T-helper 17 cell (primary cell): Measurements from ENCODE around the gene KCTD16. TPM values are rescaled to one million over a fixed set of nuclear protein-coding genes. Genes with fewer than 3 reads are reported as not detected.

ENCODE experiments used
- ATAC-seq: fragments of 150-1000 bp; cut with Tn5 transposase; 2 replicates; pipeline ENCODE4 v1.10.0; 2021; ENCODE audit warnings: mild to moderate bottlenecking, moderate library complexity
- DNase-seq, 3 donors: peaks; one replicate each; pipeline versions ENCODE4 v3.0.0 to v3.0.0-alpha.2; 2020 to 2021
- H3K9me3 ChIP-seq: one replicate; pipeline ENCODE4 v1.7.0; 2013; ENCODE audit warnings: low read length, mild to moderate bottlenecking; ENCODE audit not compliant: control insufficient read depth, poor library complexity, severe bottlenecking
- H3K27ac Mint-ChIP-seq: one replicate; pipeline ENCODE4 v1.8.0; 2022; ENCODE audit warnings: mild to moderate bottlenecking, moderate library complexity, mixed read lengths
- H3K27me3 Mint-ChIP-seq: one replicate; pipeline ENCODE4 v1.8.0; 2022; ENCODE audit warnings: mixed read lengths
- H3K36me3 Mint-ChIP-seq: one replicate; pipeline ENCODE4 v1.8.0; 2022; ENCODE audit warnings: low read depth, mixed read lengths
- H3K4me1 Mint-ChIP-seq: one replicate; pipeline ENCODE4 v1.8.0; 2022; ENCODE audit warnings: mild to moderate bottlenecking, mixed read lengths
- H3K4me3 Mint-ChIP-seq: one replicate; pipeline ENCODE4 v1.8.0; 2022; ENCODE audit warnings: mild to moderate bottlenecking, moderate library complexity, mixed read lengths
- total RNA-seq, 4 donors: library from RNA in 2 of 4; stranded (reverse) in 2 of 4; gene quantifications; one replicate each; pipeline ENCODE4 v1.2.3 and lab custom pipeline; 2022 to 2026

Gene KCTD16
- total RNA-seq, 2 donors from 2014 or later = not detected

GRCh38 chr5:144248015-144248414 is 77.3 kb downstream of the KCTD16 start:
- ATAC-seq = no peak
- no peaks in the 10 kb centered on the region for H3K36me3 Mint-ChIP-seq
- no peaks in the 10 kb centered on the region for H3K9me3 ChIP-seq
- no peak overlapping the region for H3K4me3 Mint-ChIP-seq
- H3K27me3 Mint-ChIP-seq = peaks cover 29% of the 10 kb centered on the region
- H3K27ac Mint-ChIP-seq = no peak overlapping the region
- DNase-seq = no peak
- H3K4me1 Mint-ChIP-seq = no peaks in the 10 kb centered on the region

GRCh38 chr5:144249755-144250464 is 79.2 kb downstream of the KCTD16 start:
- DNase-seq (no peak), ATAC-seq (no peak)
- no peak overlapping the region for H3K4me3 Mint-ChIP-seq
- no peaks in the 10 kb centered on the region for H3K4me1 Mint-ChIP-seq
- H3K27me3 Mint-ChIP-seq = peaks cover 35% of the 10 kb centered on the region
- H3K9me3 ChIP-seq = no peaks in the 10 kb centered on the region
- H3K27ac Mint-ChIP-seq = no peak overlapping the region
- no peaks in the 10 kb centered on the region for H3K36me3 Mint-ChIP-seq

GRCh38 chr5:144254552-144254951 is 83.9 kb downstream of the KCTD16 start:
- no peaks in the 10 kb centered on the region for H3K9me3 ChIP-seq
- H3K4me3 Mint-ChIP-seq = no peak overlapping the region
- no peaks in the 10 kb centered on the region for H3K36me3 Mint-ChIP-seq

GRCh38 chr5:144260121-144260520 is 89.4 kb downstream of the KCTD16 start:
- no peaks in the 10 kb centered on the region for H3K9me3 ChIP-seq
- Mint-ChIP-seq H3K4me3 (no peak overlapping the region), H3K27me3 (peaks cover 23% of the 10 kb centered on the region), H3K4me1 (no peaks in the 10 kb centered on the region), H3K36me3 (no peaks in the 10 kb centered on the region), H3K27ac (no peak overlapping the region)
- no peak for ATAC-seq
- DNase-seq = no peak

More at GRCh38 chr5:144254552-144254951, 83.9 kb downstream of the KCTD16 start:
- Mint-ChIP-seq H3K4me1 (no peaks in the 10 kb centered on the region), H3K27ac (no peak overlapping the region), H3K27me3 (peaks cover 33% of the 10 kb centered on the region)
- DNase-seq = no peak
- no peak for ATAC-seq

GRCh38 chr5:144265643-144266247 is 95.1 kb downstream of the KCTD16 start:
- H3K27ac Mint-ChIP-seq = no peak overlapping the region
- H3K9me3 ChIP-seq = no peaks in the 10 kb centered on the region
- H3K36me3 Mint-ChIP-seq = no peaks in the 10 kb centered on the region
- peaks cover 37% of the 10 kb centered on the region for H3K27me3 Mint-ChIP-seq
- DNase-seq (no peak), ATAC-seq (no peak)
- H3K4me3 Mint-ChIP-seq = no peak overlapping the region
- no peaks in the 10 kb centered on the region for H3K4me1 Mint-ChIP-seq

- H3K9me3 ChIP-seq = no peaks in the 10 kb centered on the region
- DNase-seq (no peak), ATAC-seq (no peak)
- H3K36me3 Mint-ChIP-seq = no peaks in the 10 kb centered on the region
- no peaks in the 10 kb centered on the region for H3K4me1 Mint-ChIP-seq
- no peak overlapping the region for H3K4me3 Mint-ChIP-seq
- H3K27ac Mint-ChIP-seq = no peak overlapping the region
- peaks cover 31% of the 10 kb centered on the region for H3K27me3 Mint-ChIP-seq
Measured at GRCh38 chr5:144267961-144268513, 97.4 kb downstream of the KCTD16 start.

GRCh38 chr5:144273232-144274027 is 102.8 kb downstream of the KCTD16 start:
- no peaks in the 10 kb centered on the region for H3K4me1 Mint-ChIP-seq
- no peak overlapping the region for H3K4me3 Mint-ChIP-seq
- H3K36me3 Mint-ChIP-seq = no peaks in the 10 kb centered on the region
- ATAC-seq (no peak), DNase-seq (no peak)
- no peaks in the 10 kb centered on the region for H3K9me3 ChIP-seq
- no peak overlapping the region for H3K27ac Mint-ChIP-seq
- peaks cover 7% of the 10 kb centered on the region for H3K27me3 Mint-ChIP-seq

GRCh38 chr5:144275329-144275728 is 104.7 kb downstream of the KCTD16 start:
- peaks cover 19% of the 10 kb centered on the region for H3K27me3 Mint-ChIP-seq
- ATAC-seq = no peak
- no peaks in the 10 kb centered on the region for H3K36me3 Mint-ChIP-seq
- no peak overlapping the region for H3K27ac Mint-ChIP-seq
- DNase-seq = no peak
- H3K4me3 Mint-ChIP-seq = no peak overlapping the region
- H3K9me3 ChIP-seq = no peaks in the 10 kb centered on the region
- no peaks in the 10 kb centered on the region for H3K4me1 Mint-ChIP-seq

- Mint-ChIP-seq H3K36me3 (no peaks in the 10 kb centered on the region), H3K4me3 (no peak overlapping the region), H3K27ac (no peak overlapping the region), H3K4me1 (no peaks in the 10 kb centered on the region), H3K27me3 (peaks cover 23% of the 10 kb centered on the region)
- ATAC-seq = no peak
- no peaks in the 10 kb centered on the region for H3K9me3 ChIP-seq
- no peak for DNase-seq
Measured at GRCh38 chr5:144276034-144276822, 105.6 kb downstream of the KCTD16 start.

- H3K4me3 Mint-ChIP-seq = no peak overlapping the region
- peaks cover 16% of the 10 kb centered on the region for H3K27me3 Mint-ChIP-seq
- no peak for DNase-seq
- no peaks in the 10 kb centered on the region for H3K4me1 Mint-ChIP-seq
- H3K9me3 ChIP-seq = no peaks in the 10 kb centered on the region
- H3K27ac Mint-ChIP-seq = no peak overlapping the region
- no peaks in the 10 kb centered on the region for H3K36me3 Mint-ChIP-seq
- ATAC-seq = no peak
Measured at GRCh38 chr5:144281784-144282183, 111.1 kb downstream of the KCTD16 start.

GRCh38 chr5:144284036-144284435 is 113.4 kb downstream of the KCTD16 start:
- H3K4me3 Mint-ChIP-seq = no peak overlapping the region
- ATAC-seq = no peak
- no peak for DNase-seq
- H3K4me1 Mint-ChIP-seq = no peaks in the 10 kb centered on the region
- no peaks in the 10 kb centered on the region for H3K36me3 Mint-ChIP-seq
- H3K9me3 ChIP-seq = no peaks in the 10 kb centered on the region
- H3K27ac Mint-ChIP-seq = no peak overlapping the region
- peaks cover 16% of the 10 kb centered on the region for H3K27me3 Mint-ChIP-seq

- Mint-ChIP-seq H3K36me3 (no peaks in the 10 kb centered on the region), H3K27me3 (peaks cover 7% of the 10 kb centered on the region), H3K4me1 (no peaks in the 10 kb centered on the region), H3K4me3 (no peak overlapping the region), H3K27ac (no peak overlapping the region)
- no peaks in the 10 kb centered on the region for H3K9me3 ChIP-seq
- no peak for ATAC-seq
- no peak for DNase-seq
Measured at GRCh38 chr5:144284931-144285502, 114.3 kb downstream of the KCTD16 start.
